IMR-90 (cell line): ENCODE results near the gene RAC2. TPM values are rescaled to one million over a fixed set of nuclear protein-coding genes. Genes with fewer than 3 reads are reported as not detected.

Experiments
- ATAC-seq: fragments of 200-7000 bp; cut with Tn5 transposase; 2 replicates; pipeline ENCODE4 v1.9.1; 2020; ENCODE audit warnings: low read depth, mild to moderate bottlenecking, moderate library complexity
- BruUV-seq: library from RNA; stranded (reverse); fragments of 400-500 nt; replicated peaks from 2 replicates; lab custom pipeline; 2021; lab: Mats Ljungman, UMichigan
- CTCF ChIA-PET: fragments of 300-600 bp; formaldehyde crosslinking; extraction: SDS; loops from one replicate; lab custom pipeline; 2021; ENCODE audit warnings: antibody characterized with exemption; lab: Yijun Ruan, JAX
- POLR2A ChIA-PET: fragments of 300-600 bp; sonication (Branson Sonifier 250); formaldehyde crosslinking; loops from one replicate; lab custom pipeline; 2022; ENCODE audit warnings: antibody characterized with exemption; ENCODE audit not compliant: unreplicated experiment; lab: Charles Lee
- DNase-seq: peaks from one replicate; pipeline ENCODE4 v3.0.0; 2013
- H2AFZ ChIP-seq: replicated peaks from 2 replicates; pipeline ENCODE3; 2013; ENCODE audit warnings: low read length, mild to moderate bottlenecking; ENCODE audit not compliant: poor library complexity
- H2AK5ac ChIP-seq: 2 replicates; pipeline ENCODE4 v1.6.1; 2013; ENCODE audit warnings: low read depth, low read length, inconsistent platforms
- H2AK9ac ChIP-seq: replicated peaks from 2 replicates; pipeline ENCODE3; 2013; ENCODE audit warnings: mild to moderate bottlenecking, low read depth, low read length, moderate library complexity; ENCODE audit not compliant: poor library complexity
- H2BK120ac ChIP-seq: 2 replicates; pipeline ENCODE4 v1.6.1; 2013; ENCODE audit warnings: low read depth, low read length, inconsistent platforms
- H2BK15ac ChIP-seq: 3 replicates; pipeline ENCODE4 v1.6.1; 2013; ENCODE audit warnings: low read depth, low read length, inconsistent platforms
- H2BK20ac ChIP-seq: 2 replicates; pipeline ENCODE4 v1.6.1; 2013; ENCODE audit warnings: low read depth, mild to moderate bottlenecking, inconsistent platforms, low read length, moderate library complexity
- H2BK5ac ChIP-seq: 2 replicates; pipeline ENCODE4 v1.6.1; 2013; ENCODE audit warnings: mild to moderate bottlenecking, low read depth, low read length, inconsistent platforms; ENCODE audit not compliant: poor library complexity, severe bottlenecking
- H3K14ac ChIP-seq: replicated peaks from 2 replicates; pipeline ENCODE4 v1.6.1; 2013; ENCODE audit warnings: low read depth, low read length, inconsistent platforms
- H3K18ac ChIP-seq: 2 replicates; pipeline ENCODE4 v1.6.1; 2013; ENCODE audit warnings: low read depth, low read length, control low read depth
- H3K23ac ChIP-seq: 2 replicates; pipeline ENCODE4 v1.6.1; 2013; ENCODE audit warnings: low read depth, low read length, inconsistent platforms
- H3K27ac ChIP-seq: 2 replicates; pipeline ENCODE4 v1.5.1; 2013; ENCODE audit warnings: mild to moderate bottlenecking, control low read depth, low read length; ENCODE audit not compliant: insufficient read depth
- H3K27me3 ChIP-seq: 2 replicates; pipeline ENCODE4 v1.6.1; 2013; ENCODE audit warnings: low read length; ENCODE audit not compliant: control insufficient read depth, insufficient read depth
- H3K36me3 ChIP-seq: 2 replicates; pipeline ENCODE4 v1.6.1; 2013; ENCODE audit warnings: low read length, mixed read lengths; ENCODE audit not compliant: control insufficient read depth, insufficient read depth
- H3K4ac ChIP-seq: 2 replicates; pipeline ENCODE4 v1.6.1; 2013; ENCODE audit warnings: low read depth, low read length, inconsistent platforms
- H3K4me1 ChIP-seq: 2 replicates; pipeline ENCODE4 v1.6.1; 2013; ENCODE audit warnings: low read length, mixed read lengths; ENCODE audit not compliant: control insufficient read depth, insufficient read depth
- H3K4me2 ChIP-seq: 2 replicates; pipeline ENCODE4 v1.6.1; 2013; ENCODE audit warnings: low read depth, mild to moderate bottlenecking, control low read depth, low read length, moderate library complexity
- H3K4me3 ChIP-seq: 2 replicates; pipeline ENCODE4 v1.5.1; 2013; ENCODE audit warnings: low read depth, mild to moderate bottlenecking, control low read depth, low read length, moderate library complexity; ENCODE audit not compliant: insufficient read depth
- H3K56ac ChIP-seq: 2 replicates; pipeline ENCODE4 v1.6.1; 2013; ENCODE audit warnings: low read length, inconsistent platforms; ENCODE audit not compliant: insufficient read depth; ENCODE audit errors: extremely low read depth
- H3K79me1 ChIP-seq, 2 experiments: 2 replicates each; pipeline ENCODE4 v1.6.1; 2013; ENCODE audit warnings: low read length in 2 of 2, inconsistent platforms in 1 of 2, low read depth in 1 of 2
- H3K9ac ChIP-seq: 2 replicates; pipeline ENCODE4 v1.6.1; 2013; ENCODE audit warnings: low read depth, low read length, control low read depth
- H3K9me1 ChIP-seq: 2 replicates; pipeline ENCODE4 v1.6.1; 2013; ENCODE audit warnings: low read length, inconsistent platforms; ENCODE audit not compliant: insufficient read depth
- H3K9me3 ChIP-seq: 2 replicates; pipeline ENCODE4 v1.6.1; 2013; ENCODE audit warnings: low read length; ENCODE audit not compliant: control insufficient read depth, insufficient read depth
- H4K20me1 ChIP-seq: 2 replicates; pipeline ENCODE4 v1.6.1; 2013; ENCODE audit warnings: low read length, inconsistent platforms; ENCODE audit not compliant: insufficient read depth
- H4K5ac ChIP-seq: 2 replicates; pipeline ENCODE4 v1.6.1; 2013; ENCODE audit warnings: mild to moderate bottlenecking, low read depth, low read length, control low read depth
- H4K8ac ChIP-seq, 2 experiments: 2 replicates each; pipeline ENCODE4 v1.6.1; 2013; ENCODE audit warnings: low read depth in 2 of 2, low read length in 2 of 2, control low read depth in 1 of 2, inconsistent platforms in 1 of 2
- H4K91ac ChIP-seq: 2 replicates; pipeline ENCODE4 v1.6.1; 2013; ENCODE audit warnings: low read depth, low read length, inconsistent platforms; ENCODE audit not compliant: insufficient read depth
- CEBPB ChIP-seq: IDR thresholded peaks from 2 replicates; pipeline ENCODE4 v1.6.1; 2012; ENCODE audit warnings: low read depth, low read length, improper control_type of control experiment
- CHD1 ChIP-seq: IDR thresholded peaks from 2 replicates; pipeline ENCODE4 v1.6.1; 2012; ENCODE audit warnings: low read depth, low read length, improper control_type of control experiment
- MAFK ChIP-seq: IDR thresholded peaks from 2 replicates; pipeline ENCODE4 v1.6.1; 2012; ENCODE audit warnings: low read depth, low read length, improper control_type of control experiment
- MAZ ChIP-seq: IDR thresholded peaks from 2 replicates; pipeline ENCODE4 v1.6.1; 2012; ENCODE audit warnings: low read depth, mild to moderate bottlenecking, low read length, improper control_type of control experiment, moderate library complexity, borderline replicate concordance
- MXI1 ChIP-seq: IDR thresholded peaks from 2 replicates; pipeline ENCODE4 v1.6.1; 2012; ENCODE audit warnings: low read depth, mild to moderate bottlenecking, low read length, moderate library complexity, borderline replicate concordance
- POLR2A ChIP-seq: IDR thresholded peaks from 2 replicates; pipeline ENCODE4 v1.6.1; 2012; ENCODE audit warnings: mild to moderate bottlenecking, low read depth, low read length
- RAD21 ChIP-seq: IDR thresholded peaks from 2 replicates; pipeline ENCODE4 v1.6.1; 2012; ENCODE audit warnings: low read length, improper control_type of control experiment
- RCOR1 ChIP-seq: IDR thresholded peaks from 2 replicates; pipeline ENCODE4 v1.6.1; 2012; ENCODE audit warnings: mild to moderate bottlenecking, low read length, improper control_type of control experiment; ENCODE audit not compliant: insufficient replicate concordance
- WGBS, 2 experiments: methylation state at CpG; one replicate each; pipeline versions ENCODE4 v1.1.5 to v1.1.7; 2013; ENCODE audit warnings: missing lambda C conversion rate in 2 of 2; ENCODE audit not compliant: insufficient read length in 1 of 2; ENCODE audit errors: extremely low coverage in 2 of 2; 5-methylcytosine and 5-hydroxymethylcytosine counted together
- dilution Hi-C: fragments of 300-500 bp; cut with HindIII; formaldehyde crosslinking; loops from one replicate; pipeline ENCODE4 v1.14.3; 2018; ENCODE audit warnings: low sequenced_read_pairs; ENCODE audit not compliant: unreplicated experiment
- in situ Hi-C: fragments of 300-500 bp; cut with MboI; formaldehyde crosslinking; loops from 3 replicates; pipeline ENCODE4 v1.14.3; 2019; ENCODE audit warnings: low sequenced_read_pairs, inconsistent platforms, mixed read lengths
- intact Hi-C: fragments of 100-400 bp; cut with micrococcal nuclease; formaldehyde crosslinking; loops from 2 replicates; pipeline ENCODE4 v1.10.0; 2022
- polyA plus RNA-seq, 3 experiments: library from polyadenylated mRNA; depleted of rRNA; stranded (reverse); fragments of >200 nt; gene quantifications; 2 replicates each; pipeline ENCODE4 v1.2.3, GENCODE V29; 2012; ENCODE audit warnings: low replicate concordance in 1 of 3
- total RNA-seq: library from RNA; depleted of rRNA; stranded (reverse); fragments of >200 nt; gene quantifications from 2 replicates; pipeline ENCODE4 v1.2.3, GENCODE V29; 2012
- TF ChIP-seq, protein P1 (sequence below): conservative IDR thresholded peaks from 2 replicates; pipeline ENCODE4 v1.5.1; 2012; ENCODE audit warnings: mild to moderate bottlenecking, low read depth, low read length, improper control_type of control experiment

RAC2 gene
- total and polyA plus RNA-seq, 2 of the 4 experiments (the other 2 are of a cell fraction) = 10.0 to 72.3 TPM

GRCh38 chr22:37205046-37205445, 39.0 kb downstream of the RAC2 start (continued):
- TF ChIP-seq RAD21 (no peak), CHD1 (no peak), RCOR1 (no peak)
- TF ChIP-seq, protein P1, sequence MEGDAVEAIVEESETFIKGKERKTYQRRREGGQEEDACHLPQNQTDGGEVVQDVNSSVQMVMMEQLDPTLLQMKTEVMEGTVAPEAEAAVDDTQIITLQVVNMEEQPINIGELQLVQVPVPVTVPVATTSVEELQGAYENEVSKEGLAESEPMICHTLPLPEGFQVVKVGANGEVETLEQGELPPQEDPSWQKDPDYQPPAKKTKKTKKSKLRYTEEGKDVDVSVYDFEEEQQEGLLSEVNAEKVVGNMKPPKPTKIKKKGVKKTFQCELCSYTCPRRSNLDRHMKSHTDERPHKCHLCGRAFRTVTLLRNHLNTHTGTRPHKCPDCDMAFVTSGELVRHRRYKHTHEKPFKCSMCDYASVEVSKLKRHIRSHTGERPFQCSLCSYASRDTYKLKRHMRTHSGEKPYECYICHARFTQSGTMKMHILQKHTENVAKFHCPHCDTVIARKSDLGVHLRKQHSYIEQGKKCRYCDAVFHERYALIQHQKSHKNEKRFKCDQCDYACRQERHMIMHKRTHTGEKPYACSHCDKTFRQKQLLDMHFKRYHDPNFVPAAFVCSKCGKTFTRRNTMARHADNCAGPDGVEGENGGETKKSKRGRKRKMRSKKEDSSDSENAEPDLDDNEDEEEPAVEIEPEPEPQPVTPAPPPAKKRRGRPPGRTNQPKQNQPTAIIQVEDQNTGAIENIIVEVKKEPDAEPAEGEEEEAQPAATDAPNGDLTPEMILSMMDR = no peak

- no peak overlapping the region for H3K56ac ChIP-seq
- peaks cover 3% of the 10 kb centered on the region for H3K4me1 ChIP-seq
- intact Hi-C loops (no loop called here), dilution Hi-C loops (no loop called here), in situ Hi-C loops (no loop called here)
- no peak overlapping the region for H3K18ac ChIP-seq
- H3K4me2 ChIP-seq = no peak overlapping the region
- H4K8ac ChIP-seq = no peak overlapping the region
- ChIA-PET POLR2A (no interaction called here), CTCF (no interaction called here)
- H2BK5ac ChIP-seq = no peak overlapping the region
- no peaks in the 10 kb centered on the region for H3K9me3 ChIP-seq
- H3K27ac ChIP-seq = no peak overlapping the region
- TF ChIP-seq RAD21 = no peak
- TF ChIP-seq MAZ = no peak
- no peak for TF ChIP-seq MAFK
- no peak for TF ChIP-seq CEBPB
- TF ChIP-seq POLR2A = no peak
- TF ChIP-seq CHD1 = no peak
- TF ChIP-seq, protein P1 = no peak
- no peak for TF ChIP-seq MXI1
- no peaks in the 10 kb centered on the region for H4K20me1 ChIP-seq
- H3K4me3 ChIP-seq = no peak overlapping the region
- H3K79me1 ChIP-seq = no peaks in the 10 kb centered on the region
- no peak overlapping the region for H3K23ac ChIP-seq
- H4K5ac ChIP-seq = no peak overlapping the region
- no CpG with 5 or more reads among the region's 5 CpGs for WGBS, 2 experiments
- H3K4ac ChIP-seq = no peak overlapping the region
- no peak overlapping the region for H2BK120ac ChIP-seq
- H2BK15ac ChIP-seq = no peak overlapping the region
- no peaks in the 10 kb centered on the region for H3K36me3 ChIP-seq
- H2AK9ac ChIP-seq = no peak overlapping the region
- peaks cover 10% of the 10 kb centered on the region; the same call in 1 of the 2 replicates for H3K27me3 ChIP-seq
- H2AK5ac ChIP-seq = no peak overlapping the region
- H2AFZ ChIP-seq = no peak overlapping the region
- H3K9me1 ChIP-seq = peaks cover 4% of the 10 kb centered on the region; the same call in 1 of the 2 replicates
- H3K14ac ChIP-seq = no peak overlapping the region
- no peak overlapping the region for H2BK20ac ChIP-seq
- ATAC-seq (no peak), DNase-seq (no peak)
- H3K9ac ChIP-seq = no peak overlapping the region
- H4K91ac ChIP-seq = no peak overlapping the region
- no TSS peak for BruUV-seq
These were observed 39.9 kb downstream of the RAC2 start for GRCh38 chr22:37204045-37204655.
